Ammon's horn (tissue), 1 donor: ENCODE measurements around the gene TRIM39.
"Not testable (repeated sequence)": the region's sequence is repeated elsewhere in the genome, so short reads cannot be mapped to it uniquely, and the experiment has no call there.

Source experiments
- DNase-seq: peaks from one replicate; pipeline ENCODE4 v3.0.0-alpha.2; 2016; ENCODE audit warnings: low spot score

The TRIM39 gene

GRCh38 chr6:30326526-30327231 is at the start of gene TRIM39:
TSS of gene TRIM39 (plus strand) at chr6:30326927. CDS start at chr6:30329318, 2,391 bp downstream.
- DNase-seq, result peak; percentile 92

GRCh38 chr6:30280988-30281387 is 45.7 kb upstream of the TRIM39 start:
- DNase-seq, result not testable (repeated sequence)

GRCh38 chr6:30282522-30282921 is 44.2 kb upstream of the TRIM39 start:
- DNase-seq, result no peak

- no peak for DNase-seq
Measured at GRCh38 chr6:30283761-30284160, 43.0 kb upstream of the TRIM39 start.

- no peak for DNase-seq
Measured at GRCh38 chr6:30287139-30287538, 39.6 kb upstream of the TRIM39 start.

- no peak for DNase-seq
Measured at GRCh38 chr6:30295837-30296236, 30.9 kb upstream of the TRIM39 start.

- no peak for DNase-seq
Measured at GRCh38 chr6:30304002-30304401, 22.7 kb upstream of the TRIM39 start.

- DNase-seq, result no peak
Measured at GRCh38 chr6:30311101-30311500, 15.6 kb upstream of the TRIM39 start.

GRCh38 chr6:30311671-30312070 is 15.1 kb upstream of the TRIM39 start:
- DNase-seq, result no peak

- no peak for DNase-seq
Measured at GRCh38 chr6:30312266-30312665, 14.5 kb upstream of the TRIM39 start.

- no peak for DNase-seq
Measured at GRCh38 chr6:30312676-30313321, 13.9 kb upstream of the TRIM39 start.

- DNase-seq, result no peak
Measured at GRCh38 chr6:30315156-30315555, 11.6 kb upstream of the TRIM39 start.

GRCh38 chr6:30317913-30318589 is 8.7 kb upstream of the TRIM39 start:
- no peak for DNase-seq

- DNase-seq, result no peak
Measured at GRCh38 chr6:30319146-30319835, 7.4 kb upstream of the TRIM39 start.

GRCh38 chr6:30321692-30322388 is 4.9 kb upstream of the TRIM39 start:
- DNase-seq, result no peak

GRCh38 chr6:30322527-30323501 is 3.9 kb upstream of the TRIM39 start:
- DNase-seq, result no peak

GRCh38 chr6:30323806-30324205 is 2.9 kb upstream of the TRIM39 start:
- DNase-seq, result no peak

- no peak for DNase-seq
Measured at GRCh38 chr6:30325150-30325872, 1.4 kb upstream of the TRIM39 start.

- peak; percentile 85 for DNase-seq
Measured at GRCh38 chr6:30325873-30326525, 728 bp upstream of the TRIM39 start.
